Measurements from ENCODE around the gene SCN1B.

Gene SCN1B

DNA sequence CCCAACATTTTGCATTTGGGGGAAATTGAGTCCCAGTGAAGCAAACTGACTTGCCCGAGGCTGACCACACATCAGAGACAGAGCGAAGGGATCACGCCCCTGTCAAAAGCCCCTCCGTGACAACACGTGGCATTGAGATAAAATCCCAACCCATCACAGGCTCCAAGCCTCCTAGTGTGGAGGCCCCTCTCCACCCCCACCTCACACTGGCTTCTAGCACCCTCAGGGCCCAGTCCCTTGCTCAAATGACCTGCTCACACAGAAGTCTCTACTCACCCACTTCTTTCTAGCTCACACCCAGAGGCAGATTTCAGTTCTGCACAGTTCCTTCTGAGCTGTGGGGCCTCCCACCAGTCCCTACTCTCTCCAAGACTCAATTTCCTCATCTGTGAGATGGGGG lies 21.5 kb downstream of the SCN1B start:
- H4K20me1 ChIP-seq (ENCODE audit: insufficient read depth), result no peaks in the 10 kb centered on the region
- no peak overlapping the region for H3K27ac ChIP-seq
- no peak overlapping the region for H3K4me3 ChIP-seq (IDR thresholded peaks at IDR 0.05; ENCODE audit: insufficient read depth, low read depth, low read length)
- no peak overlapping the region for H3K4me2 ChIP-seq
- H3K36me3 ChIP-seq (ENCODE audit: insufficient read depth), result no peaks in the 10 kb centered on the region
- H2AFZ ChIP-seq (ENCODE audit: low read depth), result no peak overlapping the region
- H3K4me1 ChIP-seq (ENCODE audit: low read depth, poor library complexity, severe bottlenecking), result no peaks in the 10 kb centered on the region
- H3K79me2 ChIP-seq (ENCODE audit: insufficient read depth, low read depth), result no peaks in the 10 kb centered on the region
- H3K9ac ChIP-seq, result no peak overlapping the region
- TF ChIP-seq, protein P1, sequence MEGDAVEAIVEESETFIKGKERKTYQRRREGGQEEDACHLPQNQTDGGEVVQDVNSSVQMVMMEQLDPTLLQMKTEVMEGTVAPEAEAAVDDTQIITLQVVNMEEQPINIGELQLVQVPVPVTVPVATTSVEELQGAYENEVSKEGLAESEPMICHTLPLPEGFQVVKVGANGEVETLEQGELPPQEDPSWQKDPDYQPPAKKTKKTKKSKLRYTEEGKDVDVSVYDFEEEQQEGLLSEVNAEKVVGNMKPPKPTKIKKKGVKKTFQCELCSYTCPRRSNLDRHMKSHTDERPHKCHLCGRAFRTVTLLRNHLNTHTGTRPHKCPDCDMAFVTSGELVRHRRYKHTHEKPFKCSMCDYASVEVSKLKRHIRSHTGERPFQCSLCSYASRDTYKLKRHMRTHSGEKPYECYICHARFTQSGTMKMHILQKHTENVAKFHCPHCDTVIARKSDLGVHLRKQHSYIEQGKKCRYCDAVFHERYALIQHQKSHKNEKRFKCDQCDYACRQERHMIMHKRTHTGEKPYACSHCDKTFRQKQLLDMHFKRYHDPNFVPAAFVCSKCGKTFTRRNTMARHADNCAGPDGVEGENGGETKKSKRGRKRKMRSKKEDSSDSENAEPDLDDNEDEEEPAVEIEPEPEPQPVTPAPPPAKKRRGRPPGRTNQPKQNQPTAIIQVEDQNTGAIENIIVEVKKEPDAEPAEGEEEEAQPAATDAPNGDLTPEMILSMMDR (conservative IDR thresholded peaks at IDR 0.05; ENCODE audit: low read depth, low read length), result no peak
- peaks cover 20% of the 10 kb centered on the region; the same call in 1 of the 2 replicates for H3K27me3 ChIP-seq (ENCODE audit: insufficient read depth, low read depth)

- H3K27me3 ChIP-seq (ENCODE audit: insufficient read depth, low read depth), result peaks cover 21% of the 10 kb centered on the region; the same call in 1 of the 2 replicates
These were observed 22.4 kb downstream of the SCN1B start for GRCh38 chr19:35052599-35053190.

DNA sequence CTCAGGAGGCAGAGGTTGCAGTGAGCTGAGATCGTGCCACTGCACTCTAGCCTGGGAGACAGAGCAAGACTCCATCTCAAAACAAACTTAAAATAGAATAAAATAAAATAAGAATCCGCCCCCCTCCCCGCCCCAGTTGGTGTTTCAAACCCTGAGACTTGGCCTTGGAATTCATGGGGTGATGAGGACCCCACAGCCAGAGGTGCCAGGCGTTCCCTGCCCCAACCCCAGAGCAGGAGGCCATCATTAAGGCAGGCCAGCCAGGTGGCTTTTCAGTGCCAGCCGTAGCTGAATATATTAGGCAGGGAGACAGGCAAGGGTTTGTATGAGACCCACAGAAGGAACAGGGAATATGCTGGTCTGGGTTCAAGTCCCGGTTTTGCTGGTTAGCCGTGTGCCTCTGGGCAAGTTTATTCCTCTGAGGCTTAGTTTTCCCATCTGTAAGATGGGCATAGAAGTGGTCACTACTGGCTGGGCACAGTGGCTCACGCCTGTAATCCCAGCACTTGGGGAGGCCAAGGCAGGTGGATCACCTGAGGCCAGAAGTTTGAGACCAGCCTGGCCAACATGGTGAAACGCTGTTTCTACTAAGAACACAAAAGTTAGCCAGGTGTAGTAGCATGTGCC lies 23.5 kb downstream of the SCN1B start:
- no peaks in the 10 kb centered on the region for H3K4me1 ChIP-seq (ENCODE audit: low read depth, poor library complexity, severe bottlenecking)

More at GRCh38 chr19:35052599-35053190, 22.4 kb downstream of the SCN1B start:
- Histone ChIP-seq H4K20me1 (ENCODE audit: insufficient read depth) (no peaks in the 10 kb centered on the region), H3K9ac (no peak overlapping the region), H3K4me1 (ENCODE audit: low read depth, poor library complexity, severe bottlenecking) (no peaks in the 10 kb centered on the region), H3K36me3 (ENCODE audit: insufficient read depth) (no peaks in the 10 kb centered on the region), H3K79me2 (ENCODE audit: insufficient read depth, low read depth) (no peaks in the 10 kb centered on the region), H3K27ac (no peak overlapping the region), H3K4me3 (IDR thresholded peaks at IDR 0.05; ENCODE audit: insufficient read depth, low read depth, low read length) (no peak overlapping the region), H3K4me2 (no peak overlapping the region), H2AFZ (ENCODE audit: low read depth) (no peak overlapping the region)
- TF ChIP-seq, protein P1 (conservative IDR thresholded peaks at IDR 0.05; ENCODE audit: low read depth, low read length), result no peak

GRCh38 chr19:35054626-35055025 lies 24.4 kb downstream of the SCN1B start:
- Histone ChIP-seq H2AFZ (ENCODE audit: low read depth) (no peak overlapping the region), H3K4me1 (ENCODE audit: low read depth, poor library complexity, severe bottlenecking) (no peaks in the 10 kb centered on the region), H3K4me3 (IDR thresholded peaks at IDR 0.05; ENCODE audit: insufficient read depth, low read depth, low read length) (no peak overlapping the region), H4K20me1 (ENCODE audit: insufficient read depth) (no peaks in the 10 kb centered on the region), H3K27ac (no peak overlapping the region), H3K4me2 (no peak overlapping the region), H3K9ac (no peak overlapping the region), H3K27me3 (ENCODE audit: insufficient read depth, low read depth) (peaks cover 22% of the 10 kb centered on the region; the same call in 1 of the 2 replicates), H3K79me2 (ENCODE audit: insufficient read depth, low read depth) (no peaks in the 10 kb centered on the region), H3K36me3 (ENCODE audit: insufficient read depth) (no peaks in the 10 kb centered on the region)
- TF ChIP-seq, protein P1 (conservative IDR thresholded peaks at IDR 0.05; ENCODE audit: low read depth, low read length), result no peak

More for the DNA sequence above, 23.5 kb downstream of the SCN1B start:
- no peaks in the 10 kb centered on the region for H3K79me2 ChIP-seq (ENCODE audit: insufficient read depth, low read depth)
- TF ChIP-seq, protein P1 (conservative IDR thresholded peaks at IDR 0.05; ENCODE audit: low read depth, low read length), result no peak
- no peaks in the 10 kb centered on the region for H4K20me1 ChIP-seq (ENCODE audit: insufficient read depth)
- H3K27ac ChIP-seq, result no peak overlapping the region
- H3K27me3 ChIP-seq (ENCODE audit: insufficient read depth, low read depth), result peaks cover 22% of the 10 kb centered on the region; the same call in 1 of the 2 replicates
- no peaks in the 10 kb centered on the region for H3K36me3 ChIP-seq (ENCODE audit: insufficient read depth)
- no peak overlapping the region for H2AFZ ChIP-seq (ENCODE audit: low read depth)
- no peak overlapping the region for H3K4me2 ChIP-seq
- no peak overlapping the region for H3K4me3 ChIP-seq (IDR thresholded peaks at IDR 0.05; ENCODE audit: insufficient read depth, low read depth, low read length)
- no peak overlapping the region for H3K9ac ChIP-seq

All from KMS-11 (cell line).